ENCODE results near the gene SSC5D.

The SSC5D gene

GRCh38 chr19:55455576-55456235 is 32.5 kb upstream of the SSC5D start:
- DNase-seq (ENCODE audit: low spot score): no peak

GRCh38 chr19:55456347-55456746 is 31.9 kb upstream of the SSC5D start:
- no peak for DNase-seq (ENCODE audit: low spot score)

GRCh38 chr19:55457683-55458457 is 30.4 kb upstream of the SSC5D start:
- no peak for DNase-seq (ENCODE audit: low spot score)

GRCh38 chr19:55459551-55459949 is 28.7 kb upstream of the SSC5D start:
- DNase-seq (ENCODE audit: low spot score): no peak

- no peak for DNase-seq (ENCODE audit: low spot score)
These were observed 28.1 kb upstream of the SSC5D start for GRCh38 chr19:55459950-55460657.

- DNase-seq (ENCODE audit: low spot score): peak; percentile 77
These were observed 27.5 kb upstream of the SSC5D start for GRCh38 chr19:55460670-55461258.

GRCh38 chr19:55461259-55461973 is 26.8 kb upstream of the SSC5D start, which contains the start of gene ISOC2:
Gene ISOC2 (minus strand): TSS chr19:55461642. CDS start chr19:55456486, 5,156 bp downstream.
- peak; percentile 100 for DNase-seq (ENCODE audit: low spot score)

GRCh38 chr19:55461974-55462626 is 26.1 kb upstream of the SSC5D start:
- DNase-seq (ENCODE audit: low spot score): no peak

GRCh38 chr19:55462722-55463121 is 25.5 kb upstream of the SSC5D start:
- DNase-seq (ENCODE audit: low spot score): no peak

- no peak for DNase-seq (ENCODE audit: low spot score)
These were observed 24.6 kb upstream of the SSC5D start for GRCh38 chr19:55463583-55464031.

GRCh38 chr19:55464039-55464661 is 24.1 kb upstream of the SSC5D start:
- DNase-seq (ENCODE audit: low spot score): no peak

GRCh38 chr19:55464662-55465054 is 23.6 kb upstream of the SSC5D start, which contains the start of gene C19orf85:
Gene C19orf85 (minus strand): TSS chr19:55464751. CDS start chr19:55464554, 197 bp downstream.
- no peak for DNase-seq (ENCODE audit: low spot score)

- no peak for DNase-seq (ENCODE audit: low spot score)
These were observed 22.6 kb upstream of the SSC5D start for GRCh38 chr19:55465460-55466240.

GRCh38 chr19:55466241-55466614 is 22.0 kb upstream of the SSC5D start:
- no peak for DNase-seq (ENCODE audit: low spot score)

- peak; percentile 65 for DNase-seq (ENCODE audit: low spot score)
These were observed 20.8 kb upstream of the SSC5D start for GRCh38 chr19:55467236-55468053.

- DNase-seq (ENCODE audit: low spot score): no peak
These were observed 20.2 kb upstream of the SSC5D start for GRCh38 chr19:55468054-55468393.

- DNase-seq (ENCODE audit: low spot score): no peak
These were observed 17.0 kb upstream of the SSC5D start for GRCh38 chr19:55471266-55471665.

GRCh38 chr19:55472463-55472862 is 15.8 kb upstream of the SSC5D start:
- DNase-seq (ENCODE audit: low spot score): no peak
